Nephron progenitor cell (in vitro differentiated cells): ENCODE data around the gene IFT27.

ENCODE experiments used
- DNase-seq: peaks from one replicate; pipeline ENCODE4 v3.0.0; 2021
- H3K27ac Mint-ChIP-seq: 2 replicates; pipeline ENCODE4 v1.8.0; 2021; ENCODE audit warnings: mild to moderate bottlenecking, moderate library complexity, mixed read lengths
- H3K27me3 Mint-ChIP-seq: 2 replicates; pipeline ENCODE4 v1.8.0; 2021; ENCODE audit warnings: mild to moderate bottlenecking, low read depth, mixed read lengths; ENCODE audit not compliant: poor library complexity
- H3K36me3 Mint-ChIP-seq: 2 replicates; pipeline ENCODE4 v1.8.0; 2021; ENCODE audit warnings: low read depth, mixed read lengths
- H3K4me1 Mint-ChIP-seq: 2 replicates; pipeline ENCODE4 v1.8.0; 2021; ENCODE audit warnings: mixed read lengths
- H3K4me3 Mint-ChIP-seq: 2 replicates; pipeline ENCODE4 v1.8.0; 2021; ENCODE audit warnings: mild to moderate bottlenecking, moderate library complexity, mixed read lengths
- H3K9me3 Mint-ChIP-seq: 2 replicates; pipeline ENCODE4 v1.8.0; 2021; ENCODE audit warnings: mild to moderate bottlenecking, moderate library complexity, mixed read lengths
- CTCF ChIP-seq: fragments of 200-600 bp; sonication (generic); IDR thresholded peaks from 2 replicates; pipeline ENCODE4 v1.5.0; 2021; ENCODE audit warnings: antibody characterized with exemption

IFT27 gene

GRCh38 chr22:36753120-36753802, 22.7 kb downstream of the IFT27 start:
- TF ChIP-seq CTCF = no peak
- Mint-ChIP-seq H3K27ac (no peak overlapping the region), H3K4me1 (no peaks in the 10 kb centered on the region), H3K4me3 (no peak overlapping the region), H3K36me3 (no peaks in the 10 kb centered on the region), H3K27me3 (peaks cover 37% of the 10 kb centered on the region), H3K9me3 (no peaks in the 10 kb centered on the region)
- peak; percentile 33 for DNase-seq

GRCh38 chr22:36746375-36746970, 29.4 kb downstream of the IFT27 start:
- no peak overlapping the region for H3K27ac Mint-ChIP-seq
- TF ChIP-seq CTCF = no peak
- peaks cover 6% of the 10 kb centered on the region for H3K4me1 Mint-ChIP-seq
- H3K4me3 Mint-ChIP-seq = no peak overlapping the region
- no peaks in the 10 kb centered on the region for H3K9me3 Mint-ChIP-seq
- no peaks in the 10 kb centered on the region for H3K36me3 Mint-ChIP-seq
- DNase-seq = no peak
- peaks cover 9% of the 10 kb centered on the region for H3K27me3 Mint-ChIP-seq

GRCh38 chr22:36745301-36745995, 30.5 kb downstream of the IFT27 start:
- Mint-ChIP-seq H3K4me3 (no peak overlapping the region), H3K27ac (no peak overlapping the region), H3K9me3 (no peaks in the 10 kb centered on the region), H3K4me1 (peaks cover 6% of the 10 kb centered on the region), H3K27me3 (peaks cover 9% of the 10 kb centered on the region), H3K36me3 (no peaks in the 10 kb centered on the region)
- TF ChIP-seq CTCF = no peak
- DNase-seq = no peak

- H3K36me3 Mint-ChIP-seq = no peaks in the 10 kb centered on the region
- H3K4me3 Mint-ChIP-seq = no peak overlapping the region
- DNase-seq = no peak
- TF ChIP-seq CTCF = no peak
- H3K9me3 Mint-ChIP-seq = peaks cover 3% of the 10 kb centered on the region
- H3K4me1 Mint-ChIP-seq = peaks cover 6% of the 10 kb centered on the region
- H3K27ac Mint-ChIP-seq = no peak overlapping the region
- H3K27me3 Mint-ChIP-seq = peaks cover 15% of the 10 kb centered on the region
Measured at GRCh38 chr22:36744791-36745190, 31.1 kb downstream of the IFT27 start.

GRCh38 chr22:36744413-36744765, 31.5 kb downstream of the IFT27 start:
- Mint-ChIP-seq H3K27ac (no peak overlapping the region), H3K36me3 (no peaks in the 10 kb centered on the region), H3K9me3 (peaks cover 3% of the 10 kb centered on the region), H3K4me3 (no peak overlapping the region), H3K27me3 (peaks cover 18% of the 10 kb centered on the region), H3K4me1 (peaks cover 6% of the 10 kb centered on the region)
- no peak for DNase-seq
- TF ChIP-seq CTCF = no peak
